ENCODE measurements around the gene ABO.
"Not testable (repeated sequence)": the region's sequence is repeated elsewhere in the genome, so short reads cannot be mapped to it uniquely, and the experiment has no call there.

GRCh38 chr9:133251221-133251620 is 23.8 kb downstream of the ABO start:
- TF ChIP-seq CTCF, POLR2A (IDR thresholded peaks at IDR 0.05): not testable (repeated sequence)

Measured in ovary (tissue), 3 donors.